BE2C (cell line): ENCODE measurements around the gene YBEY.

Experiments
- DNase-seq: peaks from one replicate; pipeline ENCODE4 v3.0.0-alpha.2; 2020
- H3K27me3 ChIP-seq: fragments of 250-450 bp; sonication (Bioruptor Pico); 2 replicates; pipeline ENCODE4 v1.5.1; 2020; ENCODE audit warnings: mild to moderate bottlenecking
- H3K36me3 ChIP-seq: fragments of 250-450 bp; sonication (Bioruptor Pico); 2 replicates; pipeline ENCODE4 v1.5.1; 2020; ENCODE audit warnings: mild to moderate bottlenecking
- H3K4me1 ChIP-seq: fragments of 250-450 bp; sonication (Bioruptor Pico); 2 replicates; pipeline ENCODE4 v1.5.1; 2020
- H3K4me3 ChIP-seq: 2 replicates; pipeline ENCODE4 v1.5.1; 2011; ENCODE audit warnings: low read depth, low read length
- H3K9me3 ChIP-seq: fragments of 250-450 bp; sonication (Bioruptor Pico); 2 replicates; pipeline ENCODE4 v1.5.1; 2020
- TF ChIP-seq, protein P1 (sequence below): IDR thresholded peaks from 2 replicates; pipeline ENCODE4 v1.5.1; 2012; ENCODE audit warnings: mild to moderate bottlenecking, low read depth, low read length

The YBEY gene

DNA sequence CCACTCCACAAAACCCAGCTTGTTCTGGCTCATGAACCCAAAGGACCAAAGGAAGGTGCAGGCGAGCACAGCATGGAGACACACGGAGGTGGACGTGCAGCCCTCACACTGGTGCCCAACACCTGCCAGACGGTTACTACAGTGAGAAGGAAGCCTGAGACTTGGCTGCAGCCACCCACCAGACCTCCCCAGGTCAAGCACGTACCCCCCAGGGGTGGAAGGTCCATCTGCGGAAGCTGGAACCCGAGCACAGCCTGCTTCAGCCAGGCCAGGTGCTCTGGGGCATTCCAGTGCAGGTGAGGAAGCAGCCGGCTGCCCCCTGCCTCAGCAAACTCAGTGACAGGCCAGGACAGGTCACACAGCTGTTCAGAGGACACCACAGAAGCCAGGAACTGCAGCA lies 41.5 kb upstream of the YBEY start:
- H3K4me3 ChIP-seq, result no peak overlapping the region
- peaks cover 92% of the 10 kb centered on the region for H3K36me3 ChIP-seq
- H3K9me3 ChIP-seq, result no peaks in the 10 kb centered on the region
- H3K27me3 ChIP-seq, result no peaks in the 10 kb centered on the region
- TF ChIP-seq, protein P1, sequence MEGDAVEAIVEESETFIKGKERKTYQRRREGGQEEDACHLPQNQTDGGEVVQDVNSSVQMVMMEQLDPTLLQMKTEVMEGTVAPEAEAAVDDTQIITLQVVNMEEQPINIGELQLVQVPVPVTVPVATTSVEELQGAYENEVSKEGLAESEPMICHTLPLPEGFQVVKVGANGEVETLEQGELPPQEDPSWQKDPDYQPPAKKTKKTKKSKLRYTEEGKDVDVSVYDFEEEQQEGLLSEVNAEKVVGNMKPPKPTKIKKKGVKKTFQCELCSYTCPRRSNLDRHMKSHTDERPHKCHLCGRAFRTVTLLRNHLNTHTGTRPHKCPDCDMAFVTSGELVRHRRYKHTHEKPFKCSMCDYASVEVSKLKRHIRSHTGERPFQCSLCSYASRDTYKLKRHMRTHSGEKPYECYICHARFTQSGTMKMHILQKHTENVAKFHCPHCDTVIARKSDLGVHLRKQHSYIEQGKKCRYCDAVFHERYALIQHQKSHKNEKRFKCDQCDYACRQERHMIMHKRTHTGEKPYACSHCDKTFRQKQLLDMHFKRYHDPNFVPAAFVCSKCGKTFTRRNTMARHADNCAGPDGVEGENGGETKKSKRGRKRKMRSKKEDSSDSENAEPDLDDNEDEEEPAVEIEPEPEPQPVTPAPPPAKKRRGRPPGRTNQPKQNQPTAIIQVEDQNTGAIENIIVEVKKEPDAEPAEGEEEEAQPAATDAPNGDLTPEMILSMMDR, result no peak
- DNase-seq, result no peak
- H3K4me1 ChIP-seq, result peaks cover 6% of the 10 kb centered on the region

- DNase-seq, result no peak
- TF ChIP-seq, protein P1, result 0 out of 2 replicates have a peak, but pooled peaks have one; percentile 15
Observed at GRCh38 chr21:46245213-46245915, 40.8 kb upstream of the YBEY start.

DNA sequence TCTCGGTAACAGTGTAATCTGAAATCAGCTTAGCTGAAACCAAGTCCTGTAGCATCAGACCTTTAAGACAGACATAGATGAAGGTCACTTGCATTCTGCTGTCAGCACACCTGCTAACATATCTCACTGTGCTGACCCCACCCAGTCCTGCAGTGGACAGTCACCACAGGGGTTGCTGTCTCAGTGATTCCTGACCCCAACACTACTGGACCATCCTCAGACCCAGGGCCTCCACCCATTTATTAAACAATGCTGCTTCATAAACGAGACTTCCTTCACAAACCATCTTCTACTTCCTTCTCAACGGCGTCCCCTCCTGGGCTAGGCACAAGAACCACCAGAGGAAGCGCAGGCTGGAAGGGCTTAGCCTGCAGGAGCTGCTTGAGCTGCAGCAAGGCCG lies 39.8 kb upstream of the YBEY start:
- DNase-seq, result no peak
- peaks cover 6% of the 10 kb centered on the region for H3K4me1 ChIP-seq
- TF ChIP-seq, protein P1, result no peak
- H3K27me3 ChIP-seq, result no peaks in the 10 kb centered on the region
- H3K4me3 ChIP-seq, result no peak overlapping the region
- H3K9me3 ChIP-seq, result no peaks in the 10 kb centered on the region; the same call in 1 of the 2 replicates
- H3K36me3 ChIP-seq, result peaks cover 92% of the 10 kb centered on the region

More at GRCh38 chr21:46245213-46245915, 40.8 kb upstream of the YBEY start:
- Histone ChIP-seq H3K4me1 (peaks cover 6% of the 10 kb centered on the region), H3K9me3 (no peaks in the 10 kb centered on the region; the same call in 1 of the 2 replicates), H3K27me3 (no peaks in the 10 kb centered on the region), H3K4me3 (no peak overlapping the region), H3K36me3 (peaks cover 92% of the 10 kb centered on the region)

- peaks cover 6% of the 10 kb centered on the region for H3K4me1 ChIP-seq
- H3K27me3 ChIP-seq, result no peaks in the 10 kb centered on the region
- H3K36me3 ChIP-seq, result peaks cover 87% of the 10 kb centered on the region
- no peak overlapping the region for H3K4me3 ChIP-seq
- TF ChIP-seq, protein P1, result no peak
- DNase-seq, result no peak
- H3K9me3 ChIP-seq, result no peaks in the 10 kb centered on the region; the same call in 1 of the 2 replicates
Observed at GRCh38 chr21:46247699-46248421, 38.3 kb upstream of the YBEY start.

GRCh38 chr21:46248422-46248782 lies 37.7 kb upstream of the YBEY start:
- H3K36me3 ChIP-seq, result peaks cover 86% of the 10 kb centered on the region
- TF ChIP-seq, protein P1, result no peak

DNA sequence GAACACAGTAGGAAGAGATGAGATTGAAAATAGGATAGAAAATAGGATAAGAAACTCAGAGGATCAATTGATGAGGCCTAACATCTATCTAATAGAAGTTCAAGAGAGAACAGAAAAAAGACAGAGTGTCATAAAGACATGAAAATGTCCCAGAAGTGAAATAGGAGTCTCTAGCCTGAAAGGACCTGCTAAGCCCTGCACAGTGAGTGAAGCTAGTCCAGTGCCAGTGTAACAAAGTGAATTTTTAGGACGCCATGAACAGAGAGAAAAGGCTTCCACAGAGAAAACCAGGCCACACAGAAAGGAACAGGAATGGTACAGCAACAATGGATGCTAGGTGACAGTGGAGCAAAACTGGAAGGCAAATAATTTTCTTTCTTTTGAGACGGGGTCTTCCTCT lies 37.3 kb upstream of the YBEY start:
- Histone ChIP-seq H3K9me3 (no peaks in the 10 kb centered on the region; the same call in 1 of the 2 replicates), H3K27me3 (no peaks in the 10 kb centered on the region), H3K4me1 (peaks cover under 1% of the 10 kb centered on the region; the same call in 1 of the 2 replicates), H3K4me3 (no peak overlapping the region), H3K36me3 (peaks cover 83% of the 10 kb centered on the region)
- DNase-seq, result no peak
- TF ChIP-seq, protein P1, result no peak

More at GRCh38 chr21:46248422-46248782, 37.7 kb upstream of the YBEY start:
- Histone ChIP-seq H3K9me3 (no peaks in the 10 kb centered on the region; the same call in 1 of the 2 replicates), H3K4me1 (peaks cover 1% of the 10 kb centered on the region; the same call in 1 of the 2 replicates), H3K27me3 (no peaks in the 10 kb centered on the region), H3K4me3 (no peak overlapping the region)
- no peak for DNase-seq
